HCT116 (cell line): ENCODE measurements around the gene SLC25A47. TPM values are rescaled to one million over a fixed set of nuclear protein-coding genes. Genes with fewer than 3 reads are reported as not detected.

Experiments
- ATAC-seq: fragments of 200-7000 bp; cut with Tn5 transposase; 2 replicates; pipeline ENCODE4 v1.9.1; 2020; ENCODE audit warnings: mild to moderate bottlenecking, moderate library complexity
- BruUV-seq: library from RNA; stranded (reverse); fragments of 400-500 nt; replicated peaks from 2 replicates; lab custom pipeline; 2021; lab: Mats Ljungman, UMichigan
- CTCF ChIA-PET: fragments of 300-600 bp; sonication (Branson Sonifier 250); formaldehyde crosslinking; loops from one replicate; lab custom pipeline; 2021; ENCODE audit warnings: antibody characterized with exemption; lab: Charles Lee
- POLR2A ChIA-PET: fragments of 300-600, 350-600 bp; sonication (Branson Sonifier 250); formaldehyde crosslinking; loops from one replicate; lab custom pipeline; 2021; ENCODE audit warnings: antibody characterized with exemption; lab: Charles Lee
- RAD21 ChIA-PET, 2 experiments: fragments of 300-600 bp; sonication (Branson Sonifier 250); formaldehyde crosslinking; loops; one replicate each; lab custom pipeline; 2023; ENCODE audit warnings: low total read pairs in 2 of 2; ENCODE audit not compliant: uncharacterized antibody in 2 of 2, unreplicated experiment in 2 of 2, low non-redundant PET in 1 of 2; lab: Charles Lee
- DNase-seq: peaks from one replicate; pipeline ENCODE4 v3.0.0-alpha.2; 2010; ENCODE audit warnings: low read depth, low spot score
- H2AFZ ChIP-seq: fragments of 200-600 bp; shearing (Covaris generic), sonication (generic); 2 replicates; pipeline ENCODE4 v1.6.1; 2017; ENCODE audit warnings: low read depth, mixed run types, mixed read lengths, antibody characterized with exemption, low read length; ENCODE audit not compliant: poor library complexity, severe bottlenecking
- H3K27ac ChIP-seq: 2 replicates; pipeline ENCODE4 v1.5.1; 2012; ENCODE audit warnings: low read depth, low read length
- H3K27me3 ChIP-seq: fragments of 200-600 bp; sonication (generic); 2 replicates; pipeline ENCODE4 v1.6.1; 2016; ENCODE audit warnings: mixed run types, low read length, mixed read lengths; ENCODE audit not compliant: insufficient read depth
- H3K36me3 ChIP-seq, 2 experiments: fragments of 200-500 bp in 1 of 2; fragments of 200-600 bp in 1 of 2; sonication (Bioruptor generic) in 1 of 2; sonication (generic) in 1 of 2; 2 replicates each; pipeline versions ENCODE4 v1.5.1 to v1.6.1; 2014 to 2016; ENCODE audit warnings: low read length in 2 of 2, inconsistent platforms in 1 of 2, mixed read lengths in 1 of 2, mixed run types in 1 of 2; ENCODE audit not compliant: insufficient read depth in 2 of 2, control insufficient read depth in 1 of 2
- H3K4me1 ChIP-seq, 2 experiments: fragments of 200-600 bp in 1 of 2; sonication (generic) in 1 of 2; 2 replicates each; pipeline versions ENCODE4 v1.5.1 to v1.6.1; 2012 to 2017; ENCODE audit warnings: low read length in 2 of 2, inconsistent platforms in 1 of 2, mild to moderate bottlenecking in 1 of 2, mixed read lengths in 1 of 2, mixed run types in 1 of 2, moderate library complexity in 1 of 2; ENCODE audit not compliant: insufficient read depth in 2 of 2, control insufficient read depth in 1 of 2
- H3K4me2 ChIP-seq: fragments of 200-600 bp; sonication (generic); 2 replicates; pipeline ENCODE4 v1.6.1; 2017; ENCODE audit warnings: mixed run types, low read length, mixed read lengths
- H3K4me3 ChIP-seq, 2 experiments: fragments of 200-600 bp in 1 of 2; sonication (generic) in 1 of 2; replicated peaks in 1 of 2; 2 replicates each; pipeline ENCODE4 v1.5.1; 2011 to 2016; ENCODE audit warnings: low read length in 2 of 2, control low read depth in 1 of 2, low read depth in 1 of 2, mild to moderate bottlenecking in 1 of 2, mixed read lengths in 1 of 2, mixed run types in 1 of 2
- H3K79me2 ChIP-seq: fragments of 200-600 bp; sonication (generic); 2 replicates; pipeline ENCODE4 v1.6.1; 2017; ENCODE audit warnings: mild to moderate bottlenecking, mixed run types, low read length, moderate library complexity, mixed read lengths; ENCODE audit not compliant: insufficient read depth
- H3K9ac ChIP-seq: fragments of 200-600 bp; sonication (generic); 2 replicates; pipeline ENCODE4 v1.6.1; 2016; ENCODE audit warnings: low read length, mixed read lengths
- H3K9me2 ChIP-seq: fragments of 200-600 bp; sonication (generic), shearing (Covaris generic); 2 replicates; pipeline ENCODE4 v1.6.1; 2017; ENCODE audit warnings: mixed run types, mild to moderate bottlenecking, moderate library complexity; ENCODE audit not compliant: insufficient read depth
- H3K9me3 ChIP-seq, 2 experiments: fragments of 200-500 bp in 1 of 2; fragments of 200-600 bp in 1 of 2; sonication (Bioruptor generic) in 1 of 2; sonication (generic) in 1 of 2; 2 replicates each; pipeline ENCODE4 v1.6.1; 2014 to 2017; ENCODE audit warnings: low read length in 2 of 2, mixed read lengths in 2 of 2, inconsistent platforms in 1 of 2, low read depth in 1 of 2, mild to moderate bottlenecking in 1 of 2, mixed run types in 1 of 2, moderate library complexity in 1 of 2; ENCODE audit not compliant: control insufficient read depth in 1 of 2, insufficient read depth in 1 of 2
- H4K20me1 ChIP-seq: fragments of 200-600 bp; sonication (generic), shearing (Covaris generic); 2 replicates; pipeline ENCODE4 v1.6.1; 2017; ENCODE audit warnings: mixed run types, mild to moderate bottlenecking, moderate library complexity; ENCODE audit not compliant: insufficient read depth
- CEBPB ChIP-seq: IDR thresholded peaks from 2 replicates; pipeline ENCODE4 v1.6.1; 2012; ENCODE audit warnings: low read depth
- CTCF ChIP-seq, 3 experiments: fragments of 200-600 bp in 1 of 3; sonication (generic) in 1 of 3; IDR thresholded peaks in 2 of 3; conservative IDR thresholded peaks in 1 of 3; 2 replicates each; pipeline ENCODE4 v1.5.1; 2012 to 2017; ENCODE audit warnings: low read depth in 2 of 3, low read length in 2 of 3, antibody characterized with exemption in 1 of 3, borderline replicate concordance in 1 of 3, control low read depth in 1 of 3, mild to moderate bottlenecking in 1 of 3, mixed read lengths in 1 of 3, mixed run types in 1 of 3, moderate library complexity in 1 of 3; ENCODE audit not compliant: insufficient read depth in 1 of 3
- ELF1 ChIP-seq: IDR thresholded peaks from 2 replicates; pipeline ENCODE4 v1.6.1; 2012; ENCODE audit warnings: low read depth, borderline replicate concordance
- EZH2 ChIP-seq: fragments of 200-600 bp; sonication (generic); IDR thresholded peaks from 2 replicates; pipeline ENCODE4 v1.6.1; 2017; ENCODE audit warnings: antibody characterized with exemption, mixed run types
- JUND ChIP-seq: IDR thresholded peaks from 2 replicates; pipeline ENCODE4 v1.6.1; 2012
- POLR2AphosphoS5 ChIP-seq: IDR thresholded peaks from 2 replicates; pipeline ENCODE4 v1.6.1; 2011; ENCODE audit warnings: mild to moderate bottlenecking, low read depth, low read length, moderate library complexity
- RAD21 ChIP-seq: IDR thresholded peaks from 2 replicates; pipeline ENCODE4 v1.6.1; 2012; ENCODE audit warnings: low read depth, mild to moderate bottlenecking
- REST ChIP-seq: IDR thresholded peaks from 2 replicates; pipeline ENCODE4 v1.6.1; 2012; ENCODE audit warnings: low read depth
- SRF ChIP-seq: IDR thresholded peaks from 2 replicates; pipeline ENCODE4 v1.6.1; 2012; ENCODE audit warnings: low read depth
- TCF7L2 ChIP-seq: IDR thresholded peaks from 2 replicates; pipeline ENCODE4 v1.7.0; 2011; ENCODE audit warnings: borderline replicate concordance, inconsistent platforms; ENCODE audit not compliant: insufficient read depth, insufficient read length; ENCODE audit errors: extremely low read depth
- YY1 ChIP-seq: IDR thresholded peaks from 2 replicates; pipeline ENCODE4 v1.6.1; 2011; ENCODE audit warnings: low read length, low read depth, moderate library complexity, mild to moderate bottlenecking; ENCODE audit not compliant: insufficient replicate concordance; ENCODE audit errors: extremely low read depth
- ZBTB33 ChIP-seq: IDR thresholded peaks from 2 replicates; pipeline ENCODE4 v1.6.1; 2011; ENCODE audit warnings: mild to moderate bottlenecking, low read length, moderate library complexity; ENCODE audit not compliant: insufficient replicate concordance; ENCODE audit errors: extremely low read depth
- ZFX ChIP-seq: fragments of 450-650 bp; IDR thresholded peaks from 2 replicates; pipeline ENCODE4 v1.6.1; 2017
- ZNF274 ChIP-seq: fragments of 200-500 bp; sonication (Bioruptor generic); IDR thresholded peaks from 2 replicates; pipeline ENCODE4 v1.6.1; 2014; ENCODE audit warnings: mild to moderate bottlenecking, low read depth, low read length, inconsistent platforms
- intact Hi-C: fragments of 100-400 bp; cut with micrococcal nuclease; formaldehyde crosslinking; loops from 2 replicates; pipeline ENCODE4 v1.10.0; 2022
- total RNA-seq: library from RNA; stranded (reverse); gene quantifications from one replicate; pipeline ENCODE4 v1.2.1, GENCODE V29; 2021; ENCODE audit not compliant: unreplicated experiment

SLC25A47 gene
- total RNA-seq, 1 experiment from 2014 or later: 0.17 TPM

GRCh38 chr14:100295376-100296105 is 27.6 kb upstream of the SLC25A47 start:
- H3K9ac ChIP-seq: no peak overlapping the region
- no peak overlapping the region for H3K4me2 ChIP-seq
- H3K9me2 ChIP-seq: no peaks in the 10 kb centered on the region
- H3K36me3 ChIP-seq: peaks cover 0 to 3% of the 10 kb centered on the region in 2 experiments; a peak in 1 of 4 replicates
- H3K79me2 ChIP-seq: no peaks in the 10 kb centered on the region
- DNase-seq (no peak), ATAC-seq (no peak)
- H3K27me3 ChIP-seq: no peaks in the 10 kb centered on the region
- ChIA-PET RAD21 (no interaction called here), POLR2A (no interaction called here), CTCF (interaction anchor here (3.8 kb wide), 1 partner anchor 10 kb away, joined by 19 read pairs; no protein-coding TSS in a partner anchor)
- no TSS peak for BruUV-seq
- no peaks in the 10 kb centered on the region for H4K20me1 ChIP-seq
- intact Hi-C loops: no loop called here
- no peak overlapping the region for H3K4me3 ChIP-seq
- H2AFZ ChIP-seq: no peak overlapping the region
- no peak overlapping the region for H3K27ac ChIP-seq
- TF ChIP-seq EZH2 (no peak), JUND (no peak), POLR2AphosphoS5 (no peak), SRF (no peak), YY1 (no peak), CTCF (IDR thresholded peaks at IDR 0.05 in 2 of 3, conservative IDR thresholded peaks at IDR 0.05 in 1 of 3; ENCODE audit: borderline replicate concordance in 1 of 3, insufficient read depth in 1 of 3, low read depth in 2 of 3, low read length in 2 of 3) (no peak), TCF7L2 (no peak), ZNF274 (no peak), CEBPB (no peak), RAD21 (no peak), ELF1 (no peak), ZBTB33 (no peak), ZFX (no peak), REST (no peak)
- no peaks in the 10 kb centered on the region for H3K4me1 ChIP-seq
- no peaks in the 10 kb centered on the region for H3K9me3 ChIP-seq
